K562 (cell line): ENCODE measurements around the gene SCAMP1. TPM values are rescaled to one million over a fixed set of nuclear protein-coding genes. Genes with fewer than 3 reads are reported as not detected.

Experiments used
- CBFA2T3 ChIP-seq: fragments of 450-650 bp; IDR thresholded peaks from 2 replicates; pipeline ENCODE4 v1.6.1; 2017
- CEBPG ChIP-seq, 3 experiments: fragments of 200-800 bp in 1 of 3; sonication (Bioruptor generic) in 1 of 3; sonication (generic) in 1 of 3; formaldehyde crosslinking in 1 of 3; IDR thresholded peaks in 2 of 3; conservative IDR thresholded peaks in 1 of 3; 2 replicates each; pipeline versions ENCODE4 v1.6.1 to v1.8.0; 2016 to 2022; ENCODE audit warnings: missing compliant biosample characterization in 2 of 3, missing genetic modification characterization in 2 of 3, mild to moderate bottlenecking in 1 of 3, missing genetic modification reagents in 1 of 3
- CEBPZ ChIP-seq: fragments of 150-350 bp; IDR thresholded peaks from 2 replicates; pipeline ENCODE4 v1.6.1; 2014; ENCODE audit warnings: low read depth, mild to moderate bottlenecking, low read length, borderline replicate concordance
- FOXJ2 ChIP-seq: fragments of 200-800 bp; sonication (Bioruptor generic); IDR thresholded peaks from 2 replicates; pipeline ENCODE4 v1.6.1; 2016; ENCODE audit warnings: missing genetic modification characterization, missing compliant biosample characterization
- HES1 ChIP-seq: fragments of 450-650 bp; IDR thresholded peaks from 2 replicates; pipeline ENCODE4 v1.6.1; 2016; ENCODE audit warnings: low read depth, mild to moderate bottlenecking, moderate library complexity
- MGA ChIP-seq: fragments of 450-650 bp; IDR thresholded peaks from 2 replicates; pipeline ENCODE4 v1.6.1; 2016; ENCODE audit warnings: mild to moderate bottlenecking, moderate library complexity
- PYGO2 ChIP-seq: fragments of 450-650 bp; IDR thresholded peaks from 2 replicates; pipeline ENCODE4 v1.6.1; 2016; ENCODE audit warnings: mild to moderate bottlenecking, missing genetic modification characterization, moderate library complexity, missing compliant biosample characterization
- ZNF212 ChIP-seq: fragments of 450-650 bp; formaldehyde crosslinking; IDR thresholded peaks from 2 replicates; pipeline ENCODE4 v1.4.0; 2020; ENCODE audit warnings: mild to moderate bottlenecking
- polyA plus RNA-seq, 8 experiments: library from polyadenylated mRNA; depleted of rRNA in 4 of 8; stranded (reverse) in 5 of 8; unstranded in 3 of 8; fragments of >200 nt; fragmentation: Nextera tagmentation in 2 of 8; fragmentation: Illumina TruSeq in 1 of 8; extraction: Ambion mirVana in 2 of 8; extraction: Trizol in 1 of 8; gene quantifications; 2 replicates each; pipeline versions ENCODE4 v1.2.1 to v1.2.3, GENCODE V29; 2011 to 2014; ENCODE audit warnings: inconsistent platforms in 1 of 8, missing spikeins in 1 of 8
- total RNA-seq, 7 experiments: library from RNA; depleted of rRNA in 6 of 7; stranded (reverse); fragments of >200 nt in 6 of 7; fragmentation: Illumina TruSeq in 2 of 7; extraction: Trizol in 2 of 7; gene quantifications; 2 replicates each; pipeline versions ENCODE4 v1.2.1 to v1.2.3, GENCODE V29; 2011 to 2021; ENCODE audit warnings: low replicate concordance in 1 of 7

The SCAMP1 gene
- total and polyA plus RNA-seq, 9 of the 15 experiments (the other 6 are each of a cell fraction or from before 2014, with no cell fraction given), result 5.4 to 23.9 (median 13.8) TPM

- TF ChIP-seq MGA (peak; percentile 55; the same call in 1 of the 2 replicates), CEBPG (CRISPR knock-in tag; IDR thresholded peaks at IDR 0.05) (peak; percentile 89), CEBPG (tag; conservative IDR thresholded peaks at IDR 0.05 in 1 of 2, IDR thresholded peaks at IDR 0.05 in 1 of 2) (peak; percentile 93 to 94), HES1 (peak; percentile 64; the same call in 1 of the 2 replicates), PYGO2 (peak; percentile 64; the same call in 1 of the 2 replicates), CBFA2T3 (peak; percentile 96), CEBPZ (no peak), ZNF212 (CRISPR knock-in tag) (no peak), FOXJ2 (tag) (peak; percentile 40; the same call in 1 of the 2 replicates)
Measured at GRCh38 chr5:78483809-78484521, 123.5 kb downstream of the SCAMP1 start (continued).
